ENCODE results near the gene RPN2.

DNA sequence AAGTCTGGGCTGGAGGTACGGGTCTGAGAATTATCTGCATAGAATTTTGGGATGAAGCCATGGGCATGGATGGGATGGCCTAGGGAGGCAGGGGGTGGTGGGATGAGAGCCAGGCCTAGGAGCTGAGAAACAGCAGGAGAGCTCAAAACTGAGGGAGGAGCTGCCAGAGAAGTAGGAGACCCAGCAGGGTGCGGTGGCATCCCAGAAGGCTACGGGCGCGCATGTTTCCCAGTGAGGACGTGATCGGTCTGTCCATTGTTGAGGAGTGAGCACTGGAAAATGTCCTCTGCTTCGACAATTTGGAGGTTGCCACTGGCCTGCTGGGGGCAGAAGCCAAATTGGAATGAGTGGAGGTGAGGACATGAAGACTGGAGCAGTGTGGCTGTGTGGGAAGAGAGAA lies 14.7 kb downstream of the RPN2 start:
- TF ChIP-seq CTCF (IDR thresholded peaks at IDR 0.05) (no peak), POLR2AphosphoS5 (IDR thresholded peaks at IDR 0.05) (no peak), EP300 (IDR thresholded peaks at IDR 0.05; ENCODE audit: low read depth) (no peak), POLR2A (IDR thresholded peaks at IDR 0.05) (no peak)
